ENCODE measurements around the gene RSPH10B.
"Not testable (repeated sequence)": the region's sequence is repeated elsewhere in the genome, so short reads cannot be mapped to it uniquely, and the experiment has no call there.

The RSPH10B gene

DNA sequence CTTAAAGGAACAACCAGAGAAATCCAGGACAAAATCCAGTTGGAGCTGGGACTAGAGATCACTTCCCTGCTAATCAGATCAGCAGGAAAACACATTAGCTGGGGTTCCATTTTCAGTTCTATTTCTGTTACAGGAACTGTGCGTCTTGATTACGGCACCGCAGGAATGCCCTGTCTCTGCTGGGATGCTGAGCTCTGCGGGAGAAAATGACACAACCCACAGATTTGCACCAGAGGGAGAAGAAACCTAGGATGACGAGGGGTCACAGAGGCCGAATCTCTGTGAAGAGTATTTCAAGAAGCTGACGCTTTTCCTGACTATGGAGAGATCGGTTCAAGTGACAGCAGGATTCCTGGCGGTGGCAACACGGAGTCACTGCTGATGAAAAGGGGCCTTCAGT is 40.2 kb downstream of the RSPH10B start:
- DNase-seq (ENCODE audit: low read depth in 3 of 3, low spot score in 1 of 3) = not testable (repeated sequence)

DNA sequence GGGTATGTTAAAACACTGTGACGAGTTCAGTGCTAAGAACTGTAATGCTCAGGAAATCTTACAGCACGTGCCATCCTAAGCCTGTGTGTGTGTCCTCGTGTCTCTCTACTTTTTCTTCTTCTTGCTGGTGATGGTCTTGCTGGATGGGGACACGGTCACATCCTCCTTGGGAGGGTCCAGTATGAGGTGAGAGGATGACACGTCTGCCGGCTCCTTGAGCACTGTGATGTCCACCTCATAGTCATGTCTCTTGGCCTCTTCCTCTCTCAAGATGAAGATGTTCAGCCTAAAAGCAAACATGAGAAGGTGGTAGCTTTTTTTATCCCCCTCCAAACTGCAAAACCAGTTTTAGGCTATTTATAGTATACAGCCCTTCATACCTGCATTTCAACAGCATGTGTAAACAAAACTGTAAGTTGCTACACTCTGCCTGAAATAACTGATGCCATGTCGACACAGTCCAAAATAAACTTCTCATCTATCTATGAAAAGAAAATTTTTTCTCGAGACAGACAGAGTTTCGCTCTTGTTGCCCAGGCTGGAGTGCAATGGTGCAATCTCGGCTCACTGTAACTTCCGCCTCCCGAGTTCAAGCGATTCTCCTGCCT is 44.1 kb downstream of the RSPH10B start:
- DNase-seq (ENCODE audit: low read depth in 3 of 3, low spot score in 1 of 3) = not testable (repeated sequence)

DNA sequence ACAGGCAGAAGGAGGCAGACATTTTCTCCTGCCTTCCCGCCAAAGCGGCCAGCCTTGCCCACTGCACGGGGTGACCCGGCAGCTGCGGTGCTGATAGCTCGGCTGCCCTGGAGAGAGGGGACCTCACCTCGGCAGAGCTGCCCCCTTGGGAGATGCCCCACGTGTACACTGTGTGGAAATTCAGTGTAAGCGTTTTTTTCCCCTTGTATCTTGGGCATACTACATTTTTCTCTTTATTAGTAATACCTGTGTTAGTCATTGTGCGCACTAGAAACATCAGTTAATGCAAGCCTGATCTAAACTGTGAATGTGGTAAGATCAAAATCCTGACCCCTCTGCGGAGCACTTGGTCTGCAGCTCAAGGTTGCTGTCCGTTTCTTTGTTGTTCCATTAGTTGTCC is 45.9 kb downstream of the RSPH10B start:
- not testable (repeated sequence) for DNase-seq (ENCODE audit: low read depth in 3 of 3, low spot score in 1 of 3)

DNA sequence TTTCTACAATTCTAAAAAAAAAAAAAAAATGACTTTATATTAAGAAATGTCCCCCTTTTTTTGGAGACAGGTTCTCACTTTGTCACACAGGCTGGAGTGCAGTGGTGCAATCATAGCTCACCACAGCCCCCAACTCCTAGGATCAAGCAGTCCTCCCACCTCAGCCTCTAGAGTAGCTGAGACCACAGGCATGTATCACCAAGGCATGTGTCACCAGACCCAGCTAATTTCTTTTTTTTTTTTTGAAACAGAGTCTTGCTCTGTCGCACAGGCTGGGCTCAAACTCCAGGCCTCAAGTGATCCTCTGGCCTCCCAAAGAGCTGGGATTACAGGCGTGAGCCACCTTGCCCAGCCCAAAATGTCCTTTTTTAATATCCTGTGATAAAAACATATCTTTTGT is 46.3 kb downstream of the RSPH10B start:
- not testable (repeated sequence) for DNase-seq (ENCODE audit: low read depth in 3 of 3, low spot score in 1 of 3)

DNA sequence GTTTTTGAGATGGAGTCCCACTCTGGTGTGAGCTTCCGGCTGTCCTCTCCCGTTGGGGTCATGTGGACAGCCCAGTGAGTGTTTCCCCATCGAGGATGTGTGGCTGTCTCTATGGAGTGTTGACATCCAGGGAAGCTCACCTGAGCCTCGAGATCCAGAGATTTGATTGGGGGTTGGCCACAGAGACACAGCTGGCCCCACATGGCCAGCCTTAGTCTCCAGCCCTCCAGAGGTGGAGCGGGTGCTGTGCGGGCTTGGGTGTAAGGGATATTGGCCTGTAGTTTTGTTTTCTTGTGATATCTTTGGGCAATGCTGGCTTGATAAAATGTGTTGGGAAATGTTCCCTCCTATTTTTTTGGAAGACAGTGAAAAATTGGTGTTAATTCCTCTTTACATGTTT is 54.0 kb downstream of the RSPH10B start:
- DNase-seq (ENCODE audit: low read depth in 3 of 3, low spot score in 1 of 3) = not testable (repeated sequence)

DNA sequence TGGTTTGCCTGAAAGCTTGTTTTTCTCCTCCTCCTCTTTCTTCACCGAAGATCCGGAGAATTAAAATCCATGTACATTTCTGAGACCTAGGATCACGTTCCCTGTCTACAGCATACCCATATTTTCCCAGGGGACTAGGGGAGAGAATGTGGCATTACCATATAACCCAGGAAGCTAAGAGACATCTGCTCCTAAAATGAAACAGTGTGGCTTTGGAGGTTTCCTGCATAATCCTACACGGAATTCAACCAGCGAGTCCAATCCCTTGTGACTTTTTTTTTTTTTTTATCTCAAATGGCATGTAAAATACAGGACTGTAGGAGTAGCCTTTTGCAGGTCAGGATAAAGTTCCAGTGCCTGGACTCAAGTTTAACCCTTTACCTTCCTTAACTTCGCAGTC is 61.7 kb downstream of the RSPH10B start:
- not testable (repeated sequence) for DNase-seq (ENCODE audit: low read depth in 3 of 3, low spot score in 1 of 3)

DNA sequence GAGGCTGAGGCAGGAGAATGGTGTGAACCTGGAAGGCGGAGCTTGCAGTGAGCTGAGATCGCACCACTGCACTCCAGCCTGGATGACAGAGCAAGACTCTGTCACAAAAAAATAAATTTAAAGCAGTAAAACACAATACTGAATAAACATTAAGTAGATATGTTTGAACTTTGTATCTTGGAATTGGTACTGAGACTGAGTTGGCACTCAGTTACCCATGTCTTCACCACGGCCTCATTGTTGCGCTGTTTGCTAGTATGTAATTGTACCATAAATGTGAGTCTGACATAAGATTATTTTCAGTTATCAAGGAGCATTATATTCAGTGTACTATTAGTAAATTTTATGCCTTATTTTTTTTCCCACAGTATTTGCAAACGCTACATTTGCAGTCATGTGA is 65.8 kb downstream of the RSPH10B start:
- DNase-seq (ENCODE audit: low read depth in 3 of 3, low spot score in 1 of 3) = not testable (repeated sequence)

DNA sequence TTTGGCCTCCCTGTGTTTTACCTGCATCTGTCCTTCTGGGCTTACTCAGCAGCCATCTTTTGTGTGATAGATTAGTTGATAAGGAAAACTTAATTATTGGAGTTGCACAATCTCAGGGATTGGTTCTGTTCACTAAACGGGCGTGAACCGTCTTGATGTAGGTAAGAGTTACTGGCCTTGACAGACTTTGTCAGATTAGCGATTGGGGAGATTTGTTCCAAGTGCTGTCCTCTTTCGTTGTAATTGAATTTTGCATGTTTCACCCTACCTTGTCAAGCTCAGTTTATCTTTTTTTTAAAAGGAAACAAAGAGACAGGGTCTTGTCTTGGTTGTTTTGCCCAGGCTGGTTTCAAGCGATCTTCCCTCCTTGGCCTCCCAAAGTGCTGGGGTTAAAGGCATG is 67.5 kb downstream of the RSPH10B start:
- not testable (repeated sequence) for DNase-seq (ENCODE audit: low read depth in 3 of 3, low spot score in 1 of 3)

DNA sequence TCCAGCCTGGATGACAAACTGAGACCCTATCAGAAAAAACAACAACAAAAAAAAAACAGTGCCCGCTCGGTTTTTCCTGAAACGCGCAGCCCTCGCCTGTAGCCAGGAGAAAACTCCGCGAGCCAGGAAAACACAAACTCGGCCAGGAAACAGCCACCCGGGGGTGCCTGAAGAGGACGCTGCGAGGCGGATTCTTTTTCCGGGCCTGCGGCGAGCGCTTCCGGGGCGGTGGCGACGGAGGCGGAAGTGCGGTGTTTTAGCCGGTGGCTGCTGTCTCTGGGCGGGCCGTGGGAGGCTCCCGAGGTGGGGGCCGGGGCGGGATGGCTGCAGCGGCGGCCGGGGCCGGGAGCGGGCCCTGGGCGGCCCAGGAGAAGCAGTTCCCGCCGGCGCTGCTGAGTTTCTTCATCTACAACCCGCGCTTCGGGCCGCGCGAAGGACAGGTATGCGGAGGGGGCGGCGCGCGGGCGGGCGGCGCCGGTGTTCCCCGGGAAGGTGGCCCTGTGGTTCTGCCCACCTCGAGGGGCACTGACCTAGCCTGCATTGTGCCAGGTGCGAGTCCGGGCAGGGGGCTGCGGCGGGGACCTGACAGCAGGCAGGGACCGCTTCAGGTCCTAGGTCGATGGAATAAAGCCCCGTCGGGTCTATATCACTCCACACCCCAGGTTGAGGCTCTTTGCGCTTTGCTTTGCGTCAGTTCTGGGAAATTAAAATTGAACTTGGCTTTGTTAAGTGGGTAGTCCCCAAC is 71.8 kb downstream of the RSPH10B start, which contains the start of gene CCZ1:
TSS of gene CCZ1 (plus strand) at position 254 of the 745 bp plus-strand sequence. CDS start at position 321, 67 bp downstream.
- peak in 2 of 3 donors; percentile 38 to 67 for DNase-seq (ENCODE audit: low read depth in 3 of 3, low spot score in 1 of 3)

DNA sequence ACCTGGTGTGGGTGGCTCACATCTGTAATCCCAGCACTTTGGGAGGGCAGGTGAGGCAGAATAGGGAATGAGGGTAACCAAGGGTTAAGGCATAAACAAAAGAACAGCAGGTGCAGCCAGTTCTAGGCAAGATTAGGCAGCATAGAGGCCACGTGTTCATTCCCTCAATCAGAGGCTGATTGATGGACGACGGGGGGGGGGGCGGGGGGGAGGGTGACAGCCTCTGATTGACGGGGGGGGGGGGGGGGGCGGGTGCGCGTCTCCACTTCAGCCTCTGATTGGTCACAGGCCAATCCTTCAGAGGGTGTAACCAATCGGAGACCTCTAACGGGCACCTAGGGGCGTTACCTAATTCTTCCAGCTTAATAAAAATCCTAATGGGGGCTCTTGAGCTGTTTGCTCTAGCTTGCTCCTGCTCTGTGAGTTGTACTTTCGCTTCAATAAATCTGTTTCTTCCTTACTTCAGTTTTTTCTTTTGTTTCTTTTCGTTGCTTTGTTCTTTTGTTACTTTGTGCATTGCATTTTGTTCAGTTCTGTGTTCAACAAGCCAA is 73.0 kb downstream of the RSPH10B start:
- not testable (repeated sequence) for DNase-seq (ENCODE audit: low read depth in 3 of 3, low spot score in 1 of 3)

DNA sequence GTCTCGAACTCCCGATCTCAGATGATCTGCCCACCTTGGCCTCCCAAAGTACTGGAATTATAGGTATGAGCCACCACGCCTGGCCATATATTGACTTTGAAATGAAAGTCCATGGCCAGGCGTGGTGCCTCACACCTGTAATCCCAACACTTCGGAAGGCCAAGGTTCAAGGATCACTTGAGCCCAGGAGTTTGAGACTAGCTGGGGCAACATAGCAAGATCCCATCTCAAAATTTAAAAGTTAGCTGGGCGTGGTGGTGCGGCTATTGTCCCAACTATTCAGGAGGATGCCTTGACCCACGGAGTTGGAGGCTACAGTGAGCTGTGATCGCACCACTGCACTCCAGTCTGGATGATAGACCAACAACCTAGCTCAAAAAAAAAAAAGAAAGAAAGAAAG is 78.0 kb downstream of the RSPH10B start:
- no peak for DNase-seq (ENCODE audit: low read depth in 3 of 3, low spot score in 1 of 3)

DNA sequence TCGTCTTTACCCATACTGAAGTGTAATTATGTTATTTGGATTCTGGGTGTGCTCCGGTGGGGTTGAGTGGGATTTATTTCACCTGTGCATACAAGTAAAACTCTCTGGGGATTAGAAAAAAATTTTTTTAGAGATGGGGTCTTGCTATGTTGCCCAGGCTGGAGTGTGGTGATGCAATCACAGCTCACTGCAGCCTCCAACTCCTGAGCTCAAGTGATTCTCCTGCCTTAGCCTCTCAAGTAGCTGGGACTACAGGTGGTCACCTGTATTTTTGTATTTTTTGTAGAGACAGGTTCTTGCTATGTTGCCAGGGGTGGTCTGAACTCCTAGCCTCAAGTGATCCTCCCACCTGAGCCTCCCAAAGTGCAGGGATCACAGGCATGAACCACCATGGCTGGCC is 80.2 kb downstream of the RSPH10B start:
- not testable (repeated sequence) for DNase-seq (ENCODE audit: low read depth in 3 of 3, low spot score in 1 of 3)

DNA sequence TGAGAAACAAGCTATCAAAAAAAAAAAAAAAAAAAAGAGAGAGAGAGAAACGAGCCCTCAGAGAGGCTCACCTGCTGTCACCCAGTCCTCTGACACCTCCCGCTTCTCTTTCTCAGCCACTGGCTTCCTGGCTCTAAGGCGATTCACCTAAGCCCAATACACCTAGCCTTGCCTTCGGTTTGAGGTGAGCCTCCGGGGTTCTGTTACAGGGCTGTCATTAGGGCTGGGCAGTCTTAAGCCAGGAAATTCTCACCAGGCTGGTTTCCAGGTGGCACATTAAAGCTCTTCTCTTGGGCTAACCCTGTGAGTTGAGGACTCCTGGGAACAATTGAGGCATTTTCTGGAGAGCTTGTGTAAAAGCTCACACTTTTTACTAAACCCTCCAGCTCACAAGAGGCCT is 82.5 kb downstream of the RSPH10B start:
- DNase-seq (ENCODE audit: low read depth in 3 of 3, low spot score in 1 of 3) = not testable (repeated sequence)

DNA sequence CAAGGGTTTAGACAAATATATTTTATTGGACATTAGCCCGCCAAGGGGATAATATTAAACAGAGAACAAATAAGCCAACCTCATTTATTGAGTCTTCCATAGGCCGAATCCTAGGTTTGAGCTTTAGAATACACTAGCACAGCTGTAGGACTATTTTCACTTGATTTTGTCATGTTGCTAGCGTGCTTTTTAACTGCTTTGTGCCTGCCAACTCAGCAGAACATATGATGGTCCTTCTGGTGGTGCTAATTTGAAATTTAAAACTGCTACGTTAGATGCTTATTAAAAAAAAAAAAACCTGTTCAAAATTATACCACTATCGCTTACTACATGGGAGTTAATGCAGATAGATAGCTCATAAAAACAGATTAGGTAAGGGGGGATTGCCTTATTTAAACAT is 86.1 kb downstream of the RSPH10B start:
- DNase-seq (ENCODE audit: low read depth in 3 of 3, low spot score in 1 of 3) = not testable (repeated sequence)

DNA sequence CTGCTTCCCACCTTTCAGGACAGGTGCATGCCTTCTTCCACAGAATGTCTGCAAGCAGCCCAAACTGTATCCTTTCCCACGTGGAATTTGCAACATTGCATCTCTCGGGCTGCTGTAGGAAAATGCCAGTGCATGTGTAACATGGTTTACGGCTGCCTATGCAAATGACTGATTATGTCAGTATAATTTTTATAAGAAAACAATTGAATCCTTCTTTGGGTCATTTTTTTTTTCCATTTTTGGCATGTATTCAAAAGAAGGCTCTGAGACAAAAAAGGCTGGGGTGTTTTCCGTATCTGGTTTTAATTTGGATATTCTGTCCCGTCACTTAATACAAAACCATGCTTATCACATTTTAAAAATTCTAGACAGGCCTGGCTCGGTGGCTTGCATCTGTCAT is 90.4 kb downstream of the RSPH10B start:
- DNase-seq (ENCODE audit: low read depth in 3 of 3, low spot score in 1 of 3) = not testable (repeated sequence)

DNA sequence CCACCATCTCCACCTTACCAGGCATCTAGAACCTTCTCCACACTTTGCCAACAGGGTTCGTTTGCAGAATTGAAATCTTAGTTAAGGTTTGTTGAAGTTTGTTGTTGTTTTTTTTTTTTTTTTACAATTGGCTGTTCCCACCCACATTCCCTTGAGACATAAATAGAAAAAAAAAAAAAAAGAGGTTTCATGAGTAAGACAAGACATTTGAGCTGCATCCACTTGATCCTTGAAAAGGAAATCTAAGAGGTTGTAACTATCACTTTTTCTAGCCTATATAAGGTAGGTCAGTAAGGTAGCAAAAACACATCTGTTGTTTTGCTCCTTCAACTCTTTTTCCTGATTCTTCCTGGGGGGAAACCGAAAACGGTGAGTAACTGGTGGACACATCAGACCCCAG is 90.9 kb downstream of the RSPH10B start:
- not testable (repeated sequence) for DNase-seq (ENCODE audit: low read depth in 3 of 3, low spot score in 1 of 3)

All from stimulated activated CD4-positive, alpha-beta T cell treated with anti-CD3 and anti-CD28 coated beads, TNF-alpha, amount 100 ng/mL, for 1 hour (primary cell).